A549 (cell line): ENCODE data around the gene YIPF3. TPM values are rescaled to one million over a fixed set of nuclear protein-coding genes. Genes with fewer than 3 reads are reported as not detected.

Experiments used
- ATAC-seq, 2 experiments: fragments of 200-7000 bp in 1 of 2; fragments of >200 bp in 1 of 2; cut with Nextera tagmentation in 1 of 2; cut with Tn5 transposase in 1 of 2; 3 replicates each; pipeline versions ENCODE4 v1.8.0 to v1.9.1; 2018 to 2020; ENCODE audit warnings: mild to moderate bottlenecking in 1 of 2, moderate library complexity in 1 of 2
- CTCF ChIA-PET: fragments of 300-600 bp; sonication (Branson Sonifier 250); formaldehyde crosslinking; extraction: SDS; loops from one replicate; lab custom pipeline; 2021; ENCODE audit warnings: antibody characterized with exemption, inconsistent platforms; lab: Yijun Ruan, JAX
- POLR2A ChIA-PET: fragments of 350-600 bp; formaldehyde crosslinking; extraction: SDS; loops from one replicate; lab custom pipeline; 2021; ENCODE audit warnings: antibody characterized with exemption, inconsistent platforms; lab: Yijun Ruan, JAX
- DNase-seq, 2 experiments: peaks; one replicate each; pipeline versions ENCODE4 v3.0.0 to v3.0.0-alpha.2; 2011 to 2016; ENCODE audit warnings: low read depth in 1 of 2, low spot score in 1 of 2
- FAIRE-seq: peaks from 2 replicates; lab custom pipeline; 2011; peaks lifted over from hg19 to GRCh38; lab: Jason Lieb, UNC
- H3K27ac ChIP-seq, 2 experiments: fragments of >200 bp; sonication (Bioruptor Twin); formaldehyde crosslinking; 3 replicates each; pipeline ENCODE4 v1.5.1; 2016 to 2017
- H3K4me1 ChIP-seq: fragments of >200 bp; sonication (Bioruptor Twin); formaldehyde crosslinking; 3 replicates; pipeline ENCODE4 v1.6.1; 2016
- H3K4me2 ChIP-seq: fragments of >200 bp; sonication (Bioruptor Twin); formaldehyde crosslinking; 3 replicates; pipeline ENCODE4 v1.6.1; 2016
- H3K4me3 ChIP-seq: fragments of >200 bp; sonication (Bioruptor Twin); formaldehyde crosslinking; 3 replicates; pipeline ENCODE4 v1.5.1; 2016
- H3K9me3 ChIP-seq: fragments of >200 bp; sonication (Bioruptor Twin); formaldehyde crosslinking; 3 replicates; pipeline ENCODE4 v1.6.1; 2016
- ATOH8 ChIP-seq: fragments of 250-450 bp; sonication (Bioruptor Pico); IDR thresholded peaks from 2 replicates; pipeline ENCODE4 v1.5.0; 2020; ENCODE audit warnings: low read depth, mild to moderate bottlenecking, moderate library complexity
- CEBPB ChIP-seq, 2 experiments: fragments of >200 bp in 1 of 2; sonication (Bioruptor Twin) in 1 of 2; formaldehyde crosslinking in 1 of 2; IDR thresholded peaks; 2 replicates each; pipeline ENCODE4 v1.6.1; 2012 to 2016
- CHD4 ChIP-seq: fragments of 200-600 bp; sonication (generic); IDR thresholded peaks from 2 replicates; pipeline ENCODE4 v1.6.1; 2016; ENCODE audit warnings: antibody characterized with exemption, mild to moderate bottlenecking, borderline replicate concordance
- CTCF ChIP-seq: fragments of >200 bp; sonication (Bioruptor Twin); formaldehyde crosslinking; IDR thresholded peaks from 3 replicates; pipeline ENCODE4 v1.5.1; 2016
- EHMT2 ChIP-seq: fragments of 200-600 bp; sonication (generic); IDR thresholded peaks from 2 replicates; pipeline ENCODE4 v1.6.1; 2016; ENCODE audit warnings: antibody characterized with exemption, low read depth, mild to moderate bottlenecking, moderate library complexity
- ELK1 ChIP-seq: fragments of 150-350 bp; IDR thresholded peaks from 2 replicates; pipeline ENCODE4 v1.6.1; 2014; ENCODE audit warnings: low read depth, mild to moderate bottlenecking, low read length
- EP300 ChIP-seq, 2 experiments: fragments of >200 bp; sonication (Bioruptor Twin); formaldehyde crosslinking; IDR thresholded peaks; 2 replicates in 1 of 2; 3 replicates in 1 of 2; pipeline ENCODE4 v1.6.1; 2016 to 2017
- FOXS1 ChIP-seq: fragments of 250-450 bp; sonication (Bioruptor Pico); IDR thresholded peaks from 2 replicates; pipeline ENCODE4 v1.5.0; 2020; ENCODE audit warnings: mild to moderate bottlenecking, moderate library complexity
- HOXB5 ChIP-seq: fragments of 250-450 bp; sonication (Bioruptor Pico); IDR thresholded peaks from 2 replicates; pipeline ENCODE4 v1.5.0; 2020; ENCODE audit warnings: mild to moderate bottlenecking, moderate library complexity
- JUN ChIP-seq, 2 experiments: fragments of >200 bp; sonication (Bioruptor Twin); formaldehyde crosslinking; IDR thresholded peaks; 2 replicates in 1 of 2; 3 replicates in 1 of 2; pipeline ENCODE4 v1.6.1; 2016 to 2017
- JUNB ChIP-seq: fragments of >200 bp; sonication (Bioruptor Twin); formaldehyde crosslinking; IDR thresholded peaks from 2 replicates; pipeline ENCODE4 v1.6.1; 2016
- KDM1A ChIP-seq: fragments of 200-600 bp; sonication (generic); IDR thresholded peaks from 2 replicates; pipeline ENCODE4 v1.6.1; 2016; ENCODE audit warnings: low read depth, mild to moderate bottlenecking
- MAFK ChIP-seq: fragments of 450-650 bp; IDR thresholded peaks from 2 replicates; pipeline ENCODE4 v1.6.1; 2014; ENCODE audit not compliant: partially characterized antibody
- NFE2L2 ChIP-seq: fragments of 150-350 bp; conservative IDR thresholded peaks from 2 replicates; pipeline ENCODE4 v1.6.1; 2014; ENCODE audit warnings: low read length
- PHF8 ChIP-seq: fragments of 200-600 bp; sonication (generic); IDR thresholded peaks from 2 replicates; pipeline ENCODE4 v1.6.1; 2016; ENCODE audit warnings: low read depth, mild to moderate bottlenecking, antibody characterized with exemption, moderate library complexity, borderline replicate concordance
- RCOR1 ChIP-seq: fragments of 150-350 bp; IDR thresholded peaks from 2 replicates; pipeline ENCODE4 v1.6.1; 2014; ENCODE audit warnings: antibody characterized with exemption, low read length, low read depth
- SREBF2 ChIP-seq: fragments of 450-650 bp; IDR thresholded peaks from 2 replicates; pipeline ENCODE4 v1.6.1; 2014; ENCODE audit warnings: mild to moderate bottlenecking, moderate library complexity
- TP53 ChIP-seq: fragments of 250-450 bp; sonication (Bioruptor Pico); IDR thresholded peaks from 2 replicates; pipeline ENCODE4 v1.5.0; 2021; ENCODE audit warnings: mild to moderate bottlenecking, moderate library complexity
- ZC3H11A ChIP-seq: fragments of 450-650 bp; IDR thresholded peaks from 2 replicates; pipeline ENCODE4 v1.6.1; 2014; ENCODE audit warnings: antibody characterized with exemption, mild to moderate bottlenecking
- WGBS: methylation state at CpG from one replicate; pipeline ENCODE4 v1.1.6; 2017; ENCODE audit errors: missing lambda C conversion rate; 5-methylcytosine and 5-hydroxymethylcytosine counted together
- polyA plus RNA-seq, 4 experiments: library from polyadenylated mRNA; depleted of rRNA in 3 of 4; stranded (reverse); fragments of >200 nt; fragmentation: RNase III in 1 of 4; extraction: RNeasy Plus Mini Kit Qiagen cat#74134 plus additional on column Dnase treatment in 1 of 4; gene quantifications; 2 replicates in 3 of 4; 3 replicates in 1 of 4; pipeline ENCODE4 v1.2.3, GENCODE V29; 2011 to 2017
- TF ChIP-seq, protein P1 (sequence below): fragments of 450-650 bp; IDR thresholded peaks from 2 replicates; pipeline ENCODE4 v1.6.1; 2014; ENCODE audit warnings: antibody characterized with exemption
- TF ChIP-seq, protein P2 (sequence below): fragments of 250-450 bp; sonication (Bioruptor Pico); IDR thresholded peaks from 2 replicates; pipeline ENCODE4 v1.5.0; 2021; ENCODE audit warnings: mild to moderate bottlenecking, moderate library complexity, borderline replicate concordance
- TF ChIP-seq, protein P3 (sequence below): IDR thresholded peaks from 2 replicates; pipeline ENCODE4 v1.6.1; 2012
- TF ChIP-seq, protein P4 (sequence below): IDR thresholded peaks from 2 replicates; pipeline ENCODE4 v1.6.1; 2012; ENCODE audit warnings: low read depth, borderline replicate concordance

YIPF3 gene
- polyA plus RNA-seq, 2 of the 4 experiments (the other 2 are of a cell fraction), result 63.4 to 108 TPM

DNA sequence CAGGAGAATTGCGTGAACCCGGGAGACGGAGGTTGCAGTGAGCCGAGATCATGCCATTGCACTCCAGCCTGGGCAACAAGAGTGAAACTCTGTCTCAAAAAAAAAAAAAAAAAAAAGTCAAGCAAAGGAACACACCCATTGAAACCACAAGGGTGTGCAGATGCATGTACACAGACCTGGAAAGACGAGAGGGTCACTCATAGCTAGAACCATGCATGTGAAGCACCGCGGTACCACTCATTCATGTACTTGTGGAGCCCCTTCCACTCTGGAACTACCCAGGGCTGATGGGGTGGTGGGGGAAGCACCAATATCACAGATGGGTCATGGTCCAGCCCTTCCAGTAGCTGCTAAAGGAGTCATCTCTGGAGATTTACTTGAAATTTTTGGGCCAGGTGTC, 46.8 kb downstream of the YIPF3 start:
- Histone ChIP-seq H3K4me2 (no peak overlapping the region), H3K9me3 (no peaks in the 10 kb centered on the region), H3K4me3 (no peak overlapping the region), H3K4me1 (no peaks in the 10 kb centered on the region), H3K27ac (no peak overlapping the region)
- CTCF ChIA-PET, result interaction anchor here (2.8 kb wide), 1 partner anchor 37 kb away, joined by 10 read pairs; no protein-coding TSS in a partner anchor
- ATAC-seq (no peak), DNase-seq (no peak), FAIRE-seq (no peak)
- TF ChIP-seq NFE2L2 (no peak), TP53 (no peak), ZC3H11A (no peak)
- POLR2A ChIA-PET, result no interaction called here
- WGBS, result 92% methylated on average over 7 of the region's 7 CpGs

DNA sequence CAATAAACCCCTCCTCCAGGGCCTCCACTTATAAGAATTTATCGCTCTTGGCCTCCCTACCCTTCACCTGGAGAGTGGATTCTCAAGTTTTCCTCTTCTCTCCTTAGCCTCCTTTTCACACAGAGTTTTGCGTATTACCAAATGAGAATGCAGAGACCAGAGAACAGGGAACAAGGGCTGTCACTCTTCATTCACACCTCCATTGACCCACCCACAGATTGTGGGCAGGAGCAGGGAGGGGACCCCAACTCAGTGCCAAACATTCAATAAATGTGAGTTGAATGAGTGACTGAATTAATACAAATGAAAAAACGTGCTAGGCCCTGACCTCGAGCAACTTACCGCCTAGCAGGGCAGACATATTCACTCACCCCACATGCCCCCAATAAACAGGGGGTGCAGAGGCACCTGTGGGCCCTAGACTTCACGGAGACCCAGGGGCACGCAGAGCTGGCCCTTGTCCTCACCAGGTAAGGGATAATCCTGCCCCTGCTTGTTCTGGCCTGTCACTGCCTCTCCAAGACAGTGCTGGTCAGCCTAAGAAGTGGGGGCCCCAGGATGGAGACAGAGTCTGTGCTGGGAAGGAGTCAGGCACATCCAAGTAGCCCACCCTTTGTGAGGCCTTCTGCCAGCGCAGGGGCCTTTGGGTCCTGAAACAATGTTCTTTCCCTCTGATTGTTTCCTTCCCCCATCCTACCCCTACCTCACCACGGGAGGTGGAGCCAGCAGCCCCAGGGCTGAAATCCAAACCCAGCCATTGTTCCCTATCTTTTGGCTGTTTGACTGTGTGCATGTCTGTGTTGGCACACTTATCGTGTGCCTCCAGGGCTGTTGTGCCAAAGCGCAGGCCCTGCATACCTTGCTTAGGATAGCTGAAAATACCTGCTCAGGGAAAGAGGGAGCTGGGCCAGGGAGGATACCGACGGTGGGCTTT, 47.7 kb downstream of the YIPF3 start:
- WGBS, result 66% methylated on average over 13 of the region's 13 CpGs
- Histone ChIP-seq H3K4me2 (no peak overlapping the region), H3K4me1 (no peaks in the 10 kb centered on the region), H3K4me3 (no peak overlapping the region), H3K27ac (no peak overlapping the region), H3K9me3 (no peaks in the 10 kb centered on the region)
- ChIA-PET CTCF (no interaction called here), POLR2A (no interaction called here)
- no peak for DNase-seq
- TF ChIP-seq, protein P1, sequence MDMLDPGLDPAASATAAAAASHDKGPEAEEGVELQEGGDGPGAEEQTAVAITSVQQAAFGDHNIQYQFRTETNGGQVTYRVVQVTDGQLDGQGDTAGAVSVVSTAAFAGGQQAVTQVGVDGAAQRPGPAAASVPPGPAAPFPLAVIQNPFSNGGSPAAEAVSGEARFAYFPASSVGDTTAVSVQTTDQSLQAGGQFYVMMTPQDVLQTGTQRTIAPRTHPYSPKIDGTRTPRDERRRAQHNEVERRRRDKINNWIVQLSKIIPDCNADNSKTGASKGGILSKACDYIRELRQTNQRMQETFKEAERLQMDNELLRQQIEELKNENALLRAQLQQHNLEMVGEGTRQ, result no peak
- TF ChIP-seq CTCF (no peak), CEBPB (IDR thresholded peaks at IDR 0.05) (no peak), FOXS1 (CRISPR knock-in tag) (no peak), EHMT2 (no peak), MAFK (no peak), EP300 (IDR thresholded peaks at IDR 0.05) (no peak), TP53 (no peak), SREBF2 (no peak), HOXB5 (CRISPR knock-in tag) (no peak), ZC3H11A (no peak)
- TF ChIP-seq, protein P2, sequence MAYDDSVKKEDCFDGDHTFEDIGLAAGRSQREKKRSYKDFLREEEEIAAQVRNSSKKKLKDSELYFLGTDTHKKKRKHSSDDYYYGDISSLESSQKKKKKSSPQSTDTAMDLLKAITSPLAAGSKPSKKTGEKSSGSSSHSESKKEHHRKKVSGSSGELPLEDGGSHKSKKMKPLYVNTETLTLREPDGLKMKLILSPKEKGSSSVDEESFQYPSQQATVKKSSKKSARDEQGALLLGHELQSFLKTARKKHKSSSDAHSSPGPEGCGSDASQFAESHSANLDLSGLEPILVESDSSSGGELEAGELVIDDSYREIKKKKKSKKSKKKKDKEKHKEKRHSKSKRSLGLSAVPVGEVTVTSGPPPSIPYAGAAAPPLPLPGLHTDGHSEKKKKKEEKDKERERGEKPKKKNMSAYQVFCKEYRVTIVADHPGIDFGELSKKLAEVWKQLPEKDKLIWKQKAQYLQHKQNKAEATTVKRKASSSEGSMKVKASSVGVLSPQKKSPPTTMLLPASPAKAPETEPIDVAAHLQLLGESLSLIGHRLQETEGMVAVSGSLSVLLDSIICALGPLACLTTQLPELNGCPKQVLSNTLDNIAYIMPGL (CRISPR knock-in tag), result no peak
- TF ChIP-seq, protein P3, sequence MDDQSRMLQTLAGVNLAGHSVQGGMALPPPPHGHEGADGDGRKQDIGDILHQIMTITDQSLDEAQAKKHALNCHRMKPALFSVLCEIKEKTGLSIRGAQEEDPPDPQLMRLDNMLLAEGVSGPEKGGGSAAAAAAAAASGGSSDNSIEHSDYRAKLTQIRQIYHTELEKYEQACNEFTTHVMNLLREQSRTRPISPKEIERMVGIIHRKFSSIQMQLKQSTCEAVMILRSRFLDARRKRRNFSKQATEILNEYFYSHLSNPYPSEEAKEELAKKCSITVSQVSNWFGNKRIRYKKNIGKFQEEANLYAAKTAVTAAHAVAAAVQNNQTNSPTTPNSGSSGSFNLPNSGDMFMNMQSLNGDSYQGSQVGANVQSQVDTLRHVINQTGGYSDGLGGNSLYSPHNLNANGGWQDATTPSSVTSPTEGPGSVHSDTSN, result no peak
- peak in 1 of 2 experiments; percentile 31; a peak in 1 of 6 replicates for ATAC-seq
- FAIRE-seq, result no peak

- CTCF ChIA-PET, result interaction anchor here (1.1 kb wide), 1 partner anchor 9 kb away, joined by 3 read pairs; no protein-coding TSS in a partner anchor
- H3K9me3 ChIP-seq, result no peaks in the 10 kb centered on the region
- 39% methylated on average over 4 of the region's 4 CpGs for WGBS
- H3K4me3 ChIP-seq, result no peak overlapping the region
- TF ChIP-seq KDM1A (no peak), RCOR1 (no peak), EHMT2 (no peak), CHD4 (no peak), ATOH8 (CRISPR knock-in tag) (no peak), HOXB5 (CRISPR knock-in tag) (no peak), PHF8 (no peak), TP53 (no peak), FOXS1 (CRISPR knock-in tag) (no peak), EP300 (IDR thresholded peaks at IDR 0.05) (no peak), MAFK (no peak), JUNB (no peak), ELK1 (no peak), JUN (IDR thresholded peaks at IDR 0.05) (no peak)
- TF ChIP-seq, protein P4, sequence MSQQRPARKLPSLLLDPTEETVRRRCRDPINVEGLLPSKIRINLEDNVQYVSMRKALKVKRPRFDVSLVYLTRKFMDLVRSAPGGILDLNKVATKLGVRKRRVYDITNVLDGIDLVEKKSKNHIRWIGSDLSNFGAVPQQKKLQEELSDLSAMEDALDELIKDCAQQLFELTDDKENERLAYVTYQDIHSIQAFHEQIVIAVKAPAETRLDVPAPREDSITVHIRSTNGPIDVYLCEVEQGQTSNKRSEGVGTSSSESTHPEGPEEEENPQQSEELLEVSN, result no peak
- TF ChIP-seq, all 56 proteins: peak for 0
- 0 out of 6 replicates have a peak, but pooled peaks of 1 of the 2 experiments have one; percentile 42 for ATAC-seq
- DNase-seq, result no peak
- Histone ChIP-seq H3K4me2 (no peak overlapping the region), H3K4me1 (no peaks in the 10 kb centered on the region), H3K27ac (no peak overlapping the region)
- POLR2A ChIA-PET, result no interaction called here
- no peak for FAIRE-seq
Measured at GRCh38 chr6:43468240-43468639, 48.5 kb downstream of the YIPF3 start.
